Dedifferentiated amniotic fluid mesenchymal stem cell (primary cell): ENCODE measurements around the gene MOGAT2.
"Not testable (repeated sequence)": the region's sequence is repeated elsewhere in the genome, so short reads cannot be mapped to it uniquely, and the experiment has no call there.

Experiments
- DNase-seq: peaks from one replicate; pipeline ENCODE4 v3.0.0-alpha.2; 2016; ENCODE audit errors: extremely low spot score

Gene MOGAT2

GRCh38 chr11:75719340-75720239 lies 2.0 kb downstream of the MOGAT2 start:
- DNase-seq, result no peak

GRCh38 chr11:75720639-75721038 lies 3.0 kb downstream of the MOGAT2 start:
- no peak for DNase-seq

GRCh38 chr11:75721852-75722668 lies 4.4 kb downstream of the MOGAT2 start:
- DNase-seq, result no peak

GRCh38 chr11:75722669-75723042 lies 5.0 kb downstream of the MOGAT2 start:
- no peak for DNase-seq

DNA sequence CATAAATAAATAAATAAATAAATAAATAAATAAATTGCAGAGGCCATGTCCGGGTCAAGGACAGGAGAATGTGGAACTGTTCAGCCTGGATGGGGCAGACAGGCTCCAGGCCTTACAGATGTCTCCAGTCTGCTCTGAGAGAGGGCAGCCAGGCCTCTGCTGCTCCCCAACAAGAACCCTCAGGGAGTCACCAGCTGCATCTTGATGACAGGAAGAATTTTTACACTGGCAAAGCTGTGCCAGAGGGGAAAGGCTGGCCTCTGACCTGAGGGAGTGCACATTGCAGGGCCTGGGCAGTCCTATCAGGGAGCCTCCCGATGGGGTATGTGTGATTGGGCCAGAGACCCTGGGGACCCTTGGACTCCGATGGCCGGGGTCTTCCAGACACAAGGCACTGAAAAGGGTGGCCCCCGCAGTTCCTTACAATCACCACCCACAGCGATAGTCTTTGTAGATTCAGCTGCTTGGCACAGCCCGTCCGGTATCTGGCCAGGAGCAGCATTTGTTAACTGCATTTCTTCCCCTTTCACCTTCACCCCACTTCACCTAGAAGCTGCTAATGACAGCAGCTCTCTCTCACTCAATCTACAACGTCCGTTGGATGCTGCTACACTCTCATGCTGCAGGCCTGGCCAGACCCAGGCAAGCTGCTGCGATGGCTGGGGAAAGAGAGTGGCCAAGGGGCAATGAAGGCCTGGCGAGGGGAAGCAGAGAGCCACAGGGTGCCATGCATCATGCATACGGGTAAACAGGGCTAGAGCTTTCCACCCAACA lies 8.1 kb downstream of the MOGAT2 start:
- no peak for DNase-seq

DNA sequence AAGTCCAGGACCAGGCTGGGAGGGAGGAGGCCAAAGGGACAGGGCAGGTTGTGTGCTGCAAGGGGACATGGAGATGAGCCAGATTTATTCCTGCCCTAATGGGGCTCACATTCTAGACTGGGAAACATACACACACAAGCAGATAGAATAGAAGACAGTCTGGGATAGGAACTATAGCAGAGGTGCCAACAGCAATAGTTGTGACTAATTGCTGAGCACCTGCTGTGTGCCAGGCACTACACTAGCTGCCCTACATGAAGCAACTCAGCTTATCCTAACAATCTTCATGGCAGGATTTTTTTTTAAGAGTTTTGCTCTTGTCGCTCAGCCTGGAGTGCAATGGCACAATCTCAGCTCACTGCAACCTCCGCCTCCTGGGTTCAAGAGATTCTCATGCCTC lies 11.4 kb downstream of the MOGAT2 start:
- no peak for DNase-seq

DNA sequence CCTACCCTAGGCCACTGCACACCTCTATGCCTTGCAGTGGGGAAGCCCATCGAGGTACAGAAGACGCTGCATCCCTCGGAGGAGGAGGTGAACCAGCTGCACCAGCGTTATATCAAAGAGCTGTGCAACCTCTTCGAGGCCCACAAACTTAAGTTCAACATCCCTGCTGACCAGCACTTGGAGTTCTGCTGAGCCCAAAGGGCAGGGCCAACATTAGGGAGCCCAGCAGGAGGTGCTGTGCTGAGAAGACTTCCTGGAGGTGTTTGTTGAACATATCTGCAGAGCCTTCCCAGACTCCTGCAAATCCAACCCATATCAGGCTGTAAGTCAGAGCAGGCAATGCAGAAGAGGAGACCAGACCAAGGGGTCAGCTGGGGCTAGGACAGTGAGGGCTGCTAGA lies 13.5 kb downstream of the MOGAT2 start:
- no peak for DNase-seq

DNA sequence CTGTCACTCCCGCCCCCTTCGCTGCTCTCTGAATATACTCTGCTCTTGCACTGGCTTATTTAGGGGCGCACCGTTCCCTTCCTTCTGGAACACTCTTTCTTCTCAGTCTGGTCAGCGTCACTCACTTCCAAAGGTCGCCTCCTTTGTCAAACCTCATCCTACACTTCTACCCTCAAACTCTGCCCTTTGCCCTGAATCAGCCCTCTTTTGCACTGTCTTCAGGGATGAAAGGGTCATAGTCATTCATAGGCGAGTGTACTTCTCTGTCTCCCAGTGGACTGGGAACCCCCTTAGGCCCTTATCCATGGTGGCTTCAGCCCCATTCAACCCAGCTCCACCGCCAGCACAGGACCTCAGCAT lies 15.4 kb downstream of the MOGAT2 start:
- DNase-seq, result no peak

- DNase-seq, result no peak
Observed at GRCh38 chr11:75733431-75734107, 15.9 kb downstream of the MOGAT2 start.

GRCh38 chr11:75734491-75735180 lies 17.0 kb downstream of the MOGAT2 start:
- DNase-seq, result no peak

DNA sequence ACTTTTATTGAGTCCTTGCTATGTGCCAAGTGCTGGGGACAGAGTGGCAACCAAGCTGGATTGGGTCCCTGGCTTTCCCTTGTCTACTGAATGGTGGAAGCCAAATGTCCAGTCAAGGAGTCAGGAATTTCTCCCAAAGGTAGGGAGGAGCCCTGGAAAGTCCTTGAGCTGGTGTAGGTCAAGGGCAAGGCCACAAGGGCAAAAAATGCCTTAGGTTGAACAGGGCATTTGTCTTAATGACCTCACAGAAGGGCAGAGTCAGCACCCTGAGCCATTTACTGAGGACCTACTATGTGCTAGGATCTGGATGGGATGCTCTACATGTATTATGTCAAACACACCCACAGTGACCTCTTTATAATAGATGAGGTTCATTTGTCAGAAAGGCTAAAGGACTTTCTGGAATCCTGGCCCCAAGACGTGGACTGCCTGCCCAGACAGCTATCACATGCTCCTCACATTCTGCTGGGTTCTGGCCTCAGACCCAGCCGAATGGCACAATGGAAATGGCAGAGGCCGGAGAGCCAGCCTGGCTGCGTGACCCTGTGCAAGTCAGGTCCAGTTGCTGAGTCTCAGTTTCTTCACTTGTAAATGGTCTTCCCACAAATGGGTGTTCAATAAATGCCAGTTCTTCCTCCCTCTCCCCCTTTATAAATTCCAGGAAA lies 17.7 kb downstream of the MOGAT2 start:
- no peak for DNase-seq

DNA sequence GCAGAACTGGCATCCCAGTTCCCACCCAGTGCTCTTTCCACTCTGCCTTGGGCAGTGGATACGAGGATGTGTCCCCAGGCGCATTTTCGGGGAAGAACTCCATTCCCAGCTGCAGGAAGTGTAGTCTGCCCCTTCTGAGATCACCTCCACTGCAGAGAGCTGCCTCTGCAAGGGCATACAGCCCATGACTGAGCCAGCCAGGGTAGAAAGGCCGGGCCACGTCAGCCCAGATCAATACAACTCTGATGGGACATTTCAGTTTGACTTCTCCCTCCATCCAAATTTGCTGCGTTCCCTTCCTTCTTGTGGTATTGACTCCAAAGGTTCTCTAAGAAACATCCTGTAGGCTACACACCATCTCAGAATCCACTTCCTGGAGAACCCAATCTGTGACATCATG lies 19.7 kb downstream of the MOGAT2 start:
- no peak for DNase-seq

GRCh38 chr11:75740681-75741080 lies 23.0 kb downstream of the MOGAT2 start:
- no peak for DNase-seq

DNA sequence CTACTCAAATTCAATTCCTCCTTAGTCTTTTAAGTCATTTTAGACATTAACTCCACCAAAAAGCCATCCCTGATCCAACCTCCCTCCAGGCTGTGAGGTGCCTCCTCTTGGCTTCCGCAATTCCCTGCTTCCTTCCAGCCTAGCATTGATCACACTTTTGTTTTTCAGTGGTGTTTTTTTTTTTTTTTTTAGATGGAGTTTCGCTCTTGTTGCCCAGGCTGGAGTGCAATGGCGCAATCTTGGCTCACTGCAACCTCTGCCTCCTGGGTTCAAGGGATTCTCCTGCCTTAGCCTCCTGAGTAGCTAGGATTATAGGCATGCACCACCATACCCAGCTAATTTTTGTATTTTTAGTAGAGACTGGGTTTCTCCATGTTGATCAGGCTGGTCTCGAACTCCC lies 25.5 kb downstream of the MOGAT2 start:
- DNase-seq, result not testable (repeated sequence)

- DNase-seq, result no peak
Observed at GRCh38 chr11:75743711-75744563, 26.3 kb downstream of the MOGAT2 start.

GRCh38 chr11:75745807-75746206 lies 28.2 kb downstream of the MOGAT2 start:
- DNase-seq, result no peak

DNA sequence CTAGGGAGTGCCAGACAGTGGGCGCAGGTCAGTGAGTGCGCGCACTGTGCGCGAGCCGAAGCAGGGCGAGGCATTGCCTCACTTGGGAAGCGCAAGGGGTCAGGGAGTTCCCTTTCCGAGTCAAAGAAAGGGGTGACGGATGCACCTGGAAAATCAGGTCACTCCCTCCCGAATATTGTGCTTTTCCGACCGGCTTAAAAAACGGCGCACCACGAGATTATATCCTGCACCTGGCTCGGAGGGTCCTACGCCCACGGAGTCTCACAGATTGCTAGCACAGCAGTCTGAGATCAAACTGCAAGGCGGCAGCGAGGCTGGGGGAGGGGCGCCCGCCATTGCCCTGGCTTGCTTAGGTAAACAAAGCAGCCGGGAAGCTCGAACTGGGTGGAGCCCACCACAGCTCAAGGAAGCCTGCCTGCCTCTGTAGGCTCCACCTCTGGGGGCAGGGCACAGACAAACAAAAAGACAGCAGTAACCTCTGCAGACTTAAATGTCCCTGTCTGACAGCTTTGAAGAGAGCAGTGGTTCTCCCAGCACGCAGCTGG lies 31.2 kb downstream of the MOGAT2 start:
- not testable (repeated sequence) for DNase-seq

DNA sequence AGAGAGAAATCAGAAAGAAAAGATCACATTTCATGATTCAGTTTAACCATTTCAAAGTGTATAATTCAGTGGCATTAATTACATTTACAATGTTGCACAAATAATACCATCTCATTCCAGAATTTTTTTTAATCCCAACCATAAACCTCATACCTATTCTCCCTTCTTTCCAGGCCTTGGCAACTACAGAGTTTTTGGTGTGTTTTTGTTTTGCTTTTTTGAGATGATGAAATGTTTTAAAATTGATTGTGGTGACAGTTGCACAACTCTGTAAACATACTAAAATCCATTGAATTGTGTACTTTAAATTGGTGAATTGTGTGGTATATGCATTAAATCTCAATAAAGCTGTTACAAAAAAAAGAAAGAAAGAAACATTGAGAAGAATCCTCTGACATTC lies 37.3 kb downstream of the MOGAT2 start:
- DNase-seq, result not testable (repeated sequence)

- no peak for DNase-seq
Observed at GRCh38 chr11:75757651-75758050, 40.0 kb downstream of the MOGAT2 start.
